ENCODE results near the gene ABCB9. TPM values are rescaled to one million over a fixed set of nuclear protein-coding genes. Genes with fewer than 3 reads are reported as not detected.

Gene ABCB9
- total RNA-seq, 2 experiments from 2014 or later: 4.7 to 6.7 TPM

- H3K9me3 Mint-ChIP-seq: no peaks in the 10 kb centered on the region
- peaks cover 46% of the 10 kb centered on the region for H3K4me1 Mint-ChIP-seq
- no peaks in the 10 kb centered on the region for H3K27me3 Mint-ChIP-seq
- CTCF ChIA-PET: interaction anchor here (1.2 to 1.5 kb wide), 2 partner anchors 45 to 73 kb away, joined by 3 read pairs; no protein-coding TSS in a partner anchor
- peak overlapping the region; percentile 36 for H3K4me3 Mint-ChIP-seq
- H3K36me3 Mint-ChIP-seq (ENCODE audit: low read depth): peaks cover 9% of the 10 kb centered on the region
- POLR2A ChIA-PET: no interaction called here
- DNase-seq: no peak
- H3K27ac Mint-ChIP-seq: peak overlapping the region; percentile 31
These were observed 10.9 kb upstream of the ABCB9 start for GRCh38 chr12:122977153-122977552.

DNA sequence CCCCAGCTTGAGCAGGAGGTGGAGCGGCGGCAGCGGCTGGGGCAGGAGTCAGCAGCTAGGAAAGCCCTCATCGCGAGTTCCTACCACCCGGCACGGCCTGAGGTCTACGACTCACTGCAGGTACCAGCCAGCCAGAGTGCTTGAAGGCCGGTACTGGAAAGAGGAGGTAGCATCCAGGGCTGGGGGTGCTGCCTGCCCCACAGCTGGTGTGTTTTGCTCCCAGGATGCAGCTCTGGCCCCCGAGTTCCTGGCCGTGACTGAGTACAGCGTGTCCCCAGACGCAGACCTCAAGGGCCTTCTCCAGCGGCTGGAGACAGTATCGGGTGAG, 10.3 kb upstream of the ABCB9 start:
- DNase-seq: no peak
- Mint-ChIP-seq H3K27me3 (no peaks in the 10 kb centered on the region), H3K36me3 (ENCODE audit: low read depth) (peaks cover 4% of the 10 kb centered on the region), H3K4me1 (peaks cover 41% of the 10 kb centered on the region), H3K4me3 (peak overlapping the region; percentile 98), H3K9me3 (no peaks in the 10 kb centered on the region), H3K27ac (no peak overlapping the region)
- ChIA-PET POLR2A (interaction anchor here (1.8 kb wide), 1 partner anchor 256 kb away, joined by 8 read pairs; the partner anchor contains the start of genes MPHOSPH9 and MTRFR), CTCF (interaction anchor here (1.2 to 1.5 kb wide), 2 partner anchors 46 to 74 kb away, joined by 3 read pairs; no protein-coding TSS in a partner anchor)

GRCh38 chr12:122975790-122976647, 9.8 kb upstream of the ABCB9 start:
- POLR2A ChIA-PET: interaction anchor here (1.8 kb wide), 1 partner anchor 257 kb away, joined by 8 read pairs; the partner anchor contains the start of genes MPHOSPH9 and MTRFR
- Mint-ChIP-seq H3K9me3 (no peaks in the 10 kb centered on the region), H3K4me3 (peak overlapping the region; percentile 98), H3K27me3 (no peaks in the 10 kb centered on the region), H3K36me3 (ENCODE audit: low read depth) (peaks cover 2% of the 10 kb centered on the region), H3K4me1 (peaks cover 38% of the 10 kb centered on the region), H3K27ac (peak overlapping the region; percentile 100)
- DNase-seq: no peak
- CTCF ChIA-PET: interaction anchor here (1.2 to 2.0 kb wide), 3 partner anchors 47 to 262 kb away, joined by 3 to 7 read pairs (median 3); no protein-coding TSS in a partner anchor

GRCh38 chr12:122974892-122975789, 8.9 kb upstream of the ABCB9 start, which contains the start of gene OGFOD2:
TSS of gene OGFOD2 (plus strand) at chr12:122975244. CDS start at chr12:122975252, 8 bp downstream.
- no peaks in the 10 kb centered on the region for H3K9me3 Mint-ChIP-seq
- ChIA-PET POLR2A (interaction anchor here (1.1 to 1.8 kb wide), 2 partner anchors 257 to 258 kb away, joined by 5 to 8 read pairs; partner anchors contain the start of genes MPHOSPH9 and MTRFR), CTCF (interaction anchor here (1.0 to 2.0 kb wide), 6 partner anchors 11 to 263 kb away, joined by 3 to 7 read pairs (median 4); no protein-coding TSS in a partner anchor)
- peaks cover 38% of the 10 kb centered on the region for H3K4me1 Mint-ChIP-seq
- H3K4me3 Mint-ChIP-seq: peak within 1 kb of the TSS; percentile 98
- peaks cover 2% of the 10 kb centered on the region for H3K36me3 Mint-ChIP-seq (ENCODE audit: low read depth)
- peak; percentile 95 for DNase-seq
- peak within 1 kb of the TSS; percentile 100 for H3K27ac Mint-ChIP-seq
- no peaks in the 10 kb centered on the region for H3K27me3 Mint-ChIP-seq

DNA sequence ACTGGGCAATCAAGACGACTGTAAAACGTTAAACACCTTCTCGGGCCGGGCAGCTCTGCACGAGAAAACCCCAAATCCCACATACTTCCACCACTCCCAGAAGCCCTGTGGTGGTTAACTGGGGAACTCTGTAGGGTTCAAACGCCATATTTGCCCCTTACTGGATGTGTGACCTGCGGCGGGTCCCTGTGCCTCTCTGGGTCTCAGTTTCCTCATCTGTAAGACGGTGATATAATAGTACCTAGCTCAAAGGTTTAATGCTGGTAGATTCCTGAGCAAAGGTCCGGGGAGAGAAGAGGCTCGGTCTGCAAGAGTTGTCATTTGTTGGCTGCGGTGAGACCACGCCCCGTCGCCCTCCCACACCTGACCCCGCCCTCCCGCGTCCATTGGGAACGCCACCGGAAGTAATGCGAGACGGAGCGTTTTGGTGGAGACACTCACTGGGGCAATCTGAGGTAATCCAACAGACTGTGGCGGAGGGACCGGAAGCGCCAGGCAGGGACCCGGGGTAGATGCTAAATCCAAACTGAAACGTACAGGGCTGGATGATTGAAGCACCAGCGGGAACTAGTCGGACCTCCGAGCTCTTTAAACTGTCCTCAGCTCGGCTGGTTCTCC, 8.1 kb upstream of the ABCB9 start:
- no peaks in the 10 kb centered on the region for H3K27me3 Mint-ChIP-seq
- peak; percentile 99 for DNase-seq
- H3K9me3 Mint-ChIP-seq: no peaks in the 10 kb centered on the region
- H3K4me3 Mint-ChIP-seq: peak overlapping the region; percentile 98
- ChIA-PET POLR2A (interaction anchor here (1.1 kb wide), 1 partner anchor 258 kb away, joined by 5 read pairs; the partner anchor contains the start of genes MPHOSPH9 and MTRFR), CTCF (interaction anchor here (1.0 to 2.0 kb wide), 6 partner anchors 11 to 263 kb away, joined by 3 to 7 read pairs (median 4); no protein-coding TSS in a partner anchor)
- peak overlapping the region; percentile 100 for H3K27ac Mint-ChIP-seq
- H3K36me3 Mint-ChIP-seq (ENCODE audit: low read depth): peaks cover 1% of the 10 kb centered on the region
- peaks cover 30% of the 10 kb centered on the region for H3K4me1 Mint-ChIP-seq

DNA sequence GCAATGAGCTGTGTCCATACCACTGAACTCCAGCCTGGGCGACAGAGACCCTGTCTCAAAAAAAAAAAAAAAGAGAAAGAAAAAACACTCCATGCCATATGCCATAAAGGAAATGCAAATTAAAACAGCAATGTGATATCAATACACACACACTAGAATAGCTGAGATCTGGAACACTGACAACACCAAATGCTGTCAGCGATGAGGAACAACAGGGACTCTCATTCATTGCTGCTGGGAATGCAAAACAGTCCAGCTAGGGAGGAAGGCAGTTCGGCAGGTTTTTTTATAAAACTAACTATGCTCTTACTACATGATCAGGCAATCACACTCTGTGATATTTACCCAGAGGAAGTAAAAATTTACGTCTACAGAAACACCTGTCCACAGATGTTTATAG, 3.4 kb upstream of the ABCB9 start:
- POLR2A ChIA-PET: no interaction called here
- H3K9me3 Mint-ChIP-seq: no peaks in the 10 kb centered on the region

GRCh38 chr12:122968104-122968503, 1.8 kb upstream of the ABCB9 start:
- CTCF ChIA-PET: interaction anchor here (0.9 to 1.6 kb wide), 4 partner anchors 17 to 108 kb away, joined by 3 read pairs; no protein-coding TSS in a partner anchor
- H3K4me1 Mint-ChIP-seq: peaks cover 14% of the 10 kb centered on the region
- no peak overlapping the region for H3K4me3 Mint-ChIP-seq
- H3K9me3 Mint-ChIP-seq: no peaks in the 10 kb centered on the region
- H3K27ac Mint-ChIP-seq: no peak overlapping the region
- POLR2A ChIA-PET: no interaction called here
- H3K36me3 Mint-ChIP-seq (ENCODE audit: low read depth): no peaks in the 10 kb centered on the region
- no peak for DNase-seq
- no peaks in the 10 kb centered on the region for H3K27me3 Mint-ChIP-seq

More for the DNA sequence above, 3.4 kb upstream of the ABCB9 start:
- no peak overlapping the region for H3K4me3 Mint-ChIP-seq
- H3K36me3 Mint-ChIP-seq (ENCODE audit: low read depth): no peaks in the 10 kb centered on the region
- DNase-seq: no peak
- H3K27ac Mint-ChIP-seq: no peak overlapping the region
- peaks cover 23% of the 10 kb centered on the region for H3K4me1 Mint-ChIP-seq
- CTCF ChIA-PET: interaction anchor here (0.7 to 1.5 kb wide), 3 partner anchors 109 to 317 kb away, joined by 3 to 13 read pairs (median 6); no protein-coding TSS in a partner anchor
- H3K27me3 Mint-ChIP-seq: no peaks in the 10 kb centered on the region

DNA sequence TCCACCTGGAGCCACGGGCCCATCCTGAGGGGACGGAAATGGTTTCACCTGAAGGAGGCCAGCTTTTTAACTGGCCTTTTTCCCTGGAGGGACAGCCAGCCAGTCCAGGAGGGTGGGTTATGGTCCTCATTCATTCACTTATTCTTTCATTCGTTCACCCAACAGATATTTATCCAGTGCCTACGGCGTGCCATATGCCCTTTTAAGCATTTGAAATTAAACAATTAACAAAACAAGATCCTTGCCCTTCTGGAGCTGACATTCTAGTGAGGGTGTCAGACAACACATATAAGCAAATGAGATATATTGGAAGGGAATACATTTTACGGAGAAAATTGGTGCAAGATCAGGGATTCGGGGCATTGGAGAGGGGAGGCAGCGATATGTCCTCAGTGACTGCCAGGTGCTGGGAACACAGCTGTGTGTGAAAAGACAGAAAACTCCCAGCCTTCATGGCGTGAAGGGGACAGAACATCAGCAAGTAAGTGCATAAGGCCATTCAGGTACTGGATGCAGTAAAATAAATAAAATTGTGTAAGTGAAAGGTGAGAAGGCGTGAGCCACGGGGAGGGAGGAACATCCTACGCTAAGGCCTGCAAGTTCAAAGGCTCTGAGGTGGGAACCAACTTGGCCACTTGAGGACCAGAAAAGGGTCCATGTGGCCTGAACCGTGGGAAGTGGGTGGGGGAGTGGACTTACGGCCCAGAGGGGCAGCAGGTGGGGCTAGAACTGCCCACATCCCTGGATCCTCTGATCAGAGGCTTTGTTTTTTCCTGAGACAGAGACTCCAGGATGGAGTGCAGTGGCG, 684 bp upstream of the ABCB9 start:
- no peak for DNase-seq
- CTCF ChIA-PET: interaction anchor here (0.6 to 1.9 kb wide), 7 partner anchors 11 to 195 kb away, joined by 3 to 8 read pairs (median 4); no protein-coding TSS in a partner anchor
- no peaks in the 10 kb centered on the region for H3K9me3 Mint-ChIP-seq
- POLR2A ChIA-PET: interaction anchor here (0.6 kb wide), 2 partner anchors 399 to 401 kb away, joined by 4 to 5 read pairs; no protein-coding TSS in a partner anchor
- peak overlapping the region; percentile 36 for H3K27ac Mint-ChIP-seq
- no peaks in the 10 kb centered on the region for H3K27me3 Mint-ChIP-seq
- H3K4me3 Mint-ChIP-seq: peak overlapping the region; percentile 1
- no peaks in the 10 kb centered on the region for H3K36me3 Mint-ChIP-seq (ENCODE audit: low read depth)
- H3K4me1 Mint-ChIP-seq: peaks cover 14% of the 10 kb centered on the region

- ChIA-PET CTCF (interaction anchor here (0.7 to 1.5 kb wide), 3 partner anchors 11 to 112 kb away, joined by 3 to 4 read pairs (median 4); no protein-coding TSS in a partner anchor), POLR2A (interaction anchor here (0.6 kb wide), 1 partner anchor 781 kb away, joined by 3 read pairs; no protein-coding TSS in a partner anchor)
- Mint-ChIP-seq H3K27ac (no peak overlapping the region), H3K4me1 (peaks cover 14% of the 10 kb centered on the region), H3K27me3 (no peaks in the 10 kb centered on the region), H3K9me3 (no peaks in the 10 kb centered on the region), H3K4me3 (peak overlapping the region; percentile 64), H3K36me3 (ENCODE audit: low read depth) (no peaks in the 10 kb centered on the region)
- no peak for DNase-seq
These were observed 927 bp downstream of the ABCB9 start for GRCh38 chr12:122965321-122965751.

- H3K4me1 Mint-ChIP-seq: peaks cover 14% of the 10 kb centered on the region
- no peaks in the 10 kb centered on the region for H3K36me3 Mint-ChIP-seq (ENCODE audit: low read depth)
- no peaks in the 10 kb centered on the region for H3K9me3 Mint-ChIP-seq
- H3K4me3 Mint-ChIP-seq: peak overlapping the region; percentile 64
- POLR2A ChIA-PET: no interaction called here
- H3K27me3 Mint-ChIP-seq: no peaks in the 10 kb centered on the region
- H3K27ac Mint-ChIP-seq: no peak overlapping the region
- no peak for DNase-seq
- CTCF ChIA-PET: interaction anchor here (0.7 to 1.2 kb wide), 3 partner anchors 10 to 111 kb away, joined by 3 to 4 read pairs (median 4); partner anchors contain the start of gene OGFOD2
These were observed 1.6 kb downstream of the ABCB9 start for GRCh38 chr12:122964439-122965257.
